Liver (tissue), 9 donors: ENCODE results near the gene KLHL30. TPM values are rescaled to one million over a fixed set of nuclear protein-coding genes. Genes with fewer than 3 reads are reported as not detected.

Experiments
- DNase-seq: peaks from one replicate; pipeline ENCODE4 v3.0.0-alpha.2; 2017; ENCODE audit warnings: low spot score
- H3K27ac ChIP-seq, 2 donors: one replicate each; pipeline ENCODE4 v1.7.0; 2013; ENCODE audit warnings: inconsistent platforms in 2 of 2, low read length in 2 of 2, control low read depth in 1 of 2, low read depth in 1 of 2, mild to moderate bottlenecking in 1 of 2
- H3K27me3 ChIP-seq, 4 donors: one replicate each; pipeline versions ENCODE4 v1.6.1 to v1.7.0; 2013; ENCODE audit warnings: low read length in 3 of 4, inconsistent platforms in 1 of 4, mild to moderate bottlenecking in 1 of 4, moderate library complexity in 1 of 4; ENCODE audit not compliant: control insufficient read depth in 4 of 4, insufficient read depth in 4 of 4
- H3K36me3 ChIP-seq, 4 donors: one replicate each; pipeline versions ENCODE4 v1.6.1 to v1.7.0; 2013; ENCODE audit warnings: low read length in 3 of 4, mild to moderate bottlenecking in 3 of 4, low read depth in 1 of 4, moderate library complexity in 1 of 4; ENCODE audit not compliant: control insufficient read depth in 4 of 4, insufficient read depth in 3 of 4
- H3K4me1 ChIP-seq, 4 donors: one replicate each; pipeline versions ENCODE4 v1.6.1 to v1.7.0; 2013; ENCODE audit warnings: low read length in 3 of 4, mild to moderate bottlenecking in 3 of 4, moderate library complexity in 1 of 4; ENCODE audit not compliant: control insufficient read depth in 4 of 4, insufficient read depth in 4 of 4
- H3K4me3 ChIP-seq, 3 donors: one replicate each; pipeline versions ENCODE4 v1.6.1 to v1.7.0; 2013; ENCODE audit warnings: low read length in 3 of 3, control low read depth in 1 of 3, low read depth in 1 of 3, mild to moderate bottlenecking in 1 of 3
- H3K9ac ChIP-seq, 2 donors: one replicate each; pipeline ENCODE4 v1.7.0; 2013; ENCODE audit warnings: low read length in 2 of 2, mild to moderate bottlenecking in 2 of 2, moderate library complexity in 2 of 2, control low read depth in 1 of 2, low read depth in 1 of 2
- H3K9me3 ChIP-seq, 4 donors: one replicate each; pipeline versions ENCODE4 v1.6.1 to v1.7.0; 2013; ENCODE audit warnings: low read length in 3 of 4; ENCODE audit not compliant: control insufficient read depth in 4 of 4
- ATF3 ChIP-seq: IDR thresholded peaks from 2 replicates; pipeline ENCODE4 v1.6.1; 2016; ENCODE audit warnings: antibody characterized with exemption
- CTCF ChIP-seq: fragments of 150-350 bp; IDR thresholded peaks from 2 replicates; pipeline ENCODE4 v1.5.1; 2017; ENCODE audit warnings: improper control_type of control experiment, low read depth, low read length; ENCODE audit not compliant: missing input control
- FOXA1 ChIP-seq: IDR thresholded peaks from 2 replicates; pipeline ENCODE4 v1.6.1; 2016; ENCODE audit warnings: antibody characterized with exemption
- FOXA2 ChIP-seq: IDR thresholded peaks from 2 replicates; pipeline ENCODE4 v1.6.1; 2016; ENCODE audit warnings: antibody characterized with exemption
- GABPA ChIP-seq, 2 donors: IDR thresholded peaks in 1 of 2; conservative IDR thresholded peaks in 1 of 2; 2 replicates each; pipeline ENCODE4 v1.6.1; 2016; ENCODE audit warnings: antibody characterized with exemption in 2 of 2, mild to moderate bottlenecking in 1 of 2, moderate library complexity in 1 of 2
- HNF4A ChIP-seq, 2 donors: conservative IDR thresholded peaks; 2 replicates each; pipeline ENCODE4 v1.6.1; 2016; ENCODE audit warnings: antibody characterized with exemption in 2 of 2, mild to moderate bottlenecking in 2 of 2
- HNF4G ChIP-seq: IDR thresholded peaks from 2 replicates; pipeline ENCODE4 v1.6.1; 2016; ENCODE audit warnings: antibody characterized with exemption
- JUND ChIP-seq, 2 donors: IDR thresholded peaks; 2 replicates each; pipeline ENCODE4 v1.6.1; 2016; ENCODE audit warnings: antibody characterized with exemption in 2 of 2
- MAX ChIP-seq: IDR thresholded peaks from 2 replicates; pipeline ENCODE4 v1.6.1; 2016; ENCODE audit warnings: antibody characterized with exemption
- RAD21 ChIP-seq, 2 donors: IDR thresholded peaks; 2 replicates each; pipeline ENCODE4 v1.6.1; 2016; ENCODE audit warnings: antibody characterized with exemption in 2 of 2, mild to moderate bottlenecking in 2 of 2
- REST ChIP-seq: IDR thresholded peaks from 2 replicates; pipeline ENCODE4 v1.6.1; 2016; ENCODE audit warnings: antibody characterized with exemption, mild to moderate bottlenecking
- RXRA ChIP-seq, 2 donors: IDR thresholded peaks; 2 replicates each; pipeline ENCODE4 v1.6.1; 2017 to 2018; ENCODE audit warnings: antibody characterized with exemption in 2 of 2, mild to moderate bottlenecking in 1 of 2
- SP1 ChIP-seq: IDR thresholded peaks from 2 replicates; pipeline ENCODE4 v1.6.1; 2018; ENCODE audit warnings: antibody characterized with exemption, mild to moderate bottlenecking
- TAF1 ChIP-seq: conservative IDR thresholded peaks from 2 replicates; pipeline ENCODE4 v1.6.1; 2016; ENCODE audit warnings: antibody characterized with exemption, mild to moderate bottlenecking
- YY1 ChIP-seq: IDR thresholded peaks from 2 replicates; pipeline ENCODE4 v1.6.1; 2016; ENCODE audit warnings: antibody characterized with exemption, mild to moderate bottlenecking
- ZBTB33 ChIP-seq: IDR thresholded peaks from 2 replicates; pipeline ENCODE4 v1.6.1; 2016; ENCODE audit warnings: antibody characterized with exemption
- WGBS: extraction: QIAGEN DNeasy Blood & Tissue Kit; methylation state at CpG from one replicate; pipeline ENCODE4 v1.1.7; 2013; 5-methylcytosine and 5-hydroxymethylcytosine counted together
- polyA plus RNA-seq, 2 donors: library from polyadenylated mRNA; stranded (reverse) in 1 of 2; unstranded in 1 of 2; fragments of 200-250 nt in 1 of 2; fragments of >200 nt in 1 of 2; fragmentation: Nextera tagmentation in 1 of 2; extraction: Ambion mirVana in 1 of 2; gene quantifications; one replicate each; pipeline versions ENCODE4 v1.2.1 to v1.2.3, GENCODE V29; 2013 to 2015
- total RNA-seq, 2 donors: library from RNA; depleted of rRNA; stranded (reverse); fragments of >200 nt; gene quantifications; one replicate each; pipeline ENCODE4 v1.2.3, GENCODE V29; 2014
- donor health status: healthy.
- donor health status: healthy.
- donor health status: healthy.
- donor health status: healthy.
- donor health status: healthy.

KLHL30 gene
- total and polyA plus RNA-seq, 4 donors: 0.05 to 0.08 TPM; not detected in 2

GRCh38 chr2:238157506-238158017, 19.1 kb downstream of the KLHL30 start:
- TF ChIP-seq TAF1: no peak
- no peak for TF ChIP-seq RXRA (IDR thresholded peaks at IDR 0.05)
- no peak for TF ChIP-seq HNF4G
- TF ChIP-seq GABPA (IDR thresholded peaks at IDR 0.05 in 1 of 2, conservative IDR thresholded peaks at IDR 0.05 in 1 of 2): no peak
- TF ChIP-seq HNF4A (conservative IDR thresholded peaks at IDR 0.05): no peak
- no peak for TF ChIP-seq FOXA2
- no peak for TF ChIP-seq RAD21 (IDR thresholded peaks at IDR 0.05)
- TF ChIP-seq JUND (IDR thresholded peaks at IDR 0.05): no peak
- TF ChIP-seq REST: no peak
- no peak for TF ChIP-seq ZBTB33
- no peak for TF ChIP-seq FOXA1
- TF ChIP-seq YY1: no peak
- no peaks in the 10 kb centered on the region for H3K27me3 ChIP-seq
- H3K9me3 ChIP-seq: no peaks in the 10 kb centered on the region
- H3K4me3 ChIP-seq: no peak overlapping the region
- 81% methylated on average over 14 of the region's 14 CpGs for WGBS
- H3K4me1 ChIP-seq: peaks cover 0 to 5% (median 2%) of the 10 kb centered on the region in 4 donors
- DNase-seq: no peak
- no peak overlapping the region for H3K27ac ChIP-seq
- H3K36me3 ChIP-seq: no peaks in the 10 kb centered on the region
- H3K9ac ChIP-seq: no peak overlapping the region

- no peak for DNase-seq
- H3K4me3 ChIP-seq: no peak overlapping the region
- 70% methylated on average over 21 of the region's 21 CpGs for WGBS
These were observed 19.6 kb downstream of the KLHL30 start for GRCh38 chr2:238158018-238158508.

More at GRCh38 chr2:238158018-238158508, 19.6 kb downstream of the KLHL30 start:
- Histone ChIP-seq H3K27ac (no peak overlapping the region), H3K27me3 (no peaks in the 10 kb centered on the region), H3K9me3 (no peaks in the 10 kb centered on the region), H3K4me1 (peaks cover 0 to 7% (median 3%) of the 10 kb centered on the region in 4 donors), H3K9ac (no peak overlapping the region), H3K36me3 (no peaks in the 10 kb centered on the region)
- no peak for TF ChIP-seq CTCF
- TF ChIP-seq SP1: no peak
- no peak for TF ChIP-seq REST
- TF ChIP-seq RAD21 (IDR thresholded peaks at IDR 0.05): no peak
- no peak for TF ChIP-seq YY1
- TF ChIP-seq ATF3: no peak
- TF ChIP-seq ZBTB33: no peak
- no peak for TF ChIP-seq TAF1
- no peak for TF ChIP-seq RXRA (IDR thresholded peaks at IDR 0.05)
- no peak for TF ChIP-seq MAX
- no peak for TF ChIP-seq FOXA1
- TF ChIP-seq HNF4A (conservative IDR thresholded peaks at IDR 0.05): no peak
- no peak for TF ChIP-seq FOXA2
